B cell (primary cell): ENCODE measurements around the gene CHST11. TPM values are rescaled to one million over a fixed set of nuclear protein-coding genes. Genes with fewer than 3 reads are reported as not detected.

Experiments
- ATAC-seq: fragments of 200-7000 bp; cut with Tn5 transposase; one replicate; pipeline ENCODE4 v1.10.0; 2021; ENCODE audit warnings: low read depth, mild to moderate bottlenecking, moderate number of reproducible peaks, moderate library complexity
- CTCF ChIA-PET: fragments of 350-600 bp; sonication (Branson Sonifier 250); formaldehyde crosslinking; loops from one replicate; lab custom pipeline; 2021; ENCODE audit warnings: antibody characterized with exemption, inconsistent platforms; lab: Charles Lee
- POLR2A ChIA-PET: fragments of 350-600 bp; sonication (Branson Sonifier 250); formaldehyde crosslinking; loops from one replicate; lab custom pipeline; 2021; ENCODE audit warnings: antibody characterized with exemption; lab: Charles Lee
- DNase-seq: peaks from one replicate; pipeline ENCODE4 v3.0.0; 2013
- H2AFZ ChIP-seq: 2 replicates; pipeline ENCODE4 v1.6.1; 2012; ENCODE audit warnings: mild to moderate bottlenecking, low read depth, low read length; ENCODE audit not compliant: insufficient read depth, poor library complexity, severe bottlenecking
- H3K27ac ChIP-seq, 2 donors: 1 replicate in 1 of 2; 2 replicates in 1 of 2; pipeline ENCODE4 v1.5.1; 2012 to 2013; ENCODE audit warnings: low read length in 2 of 2, mild to moderate bottlenecking in 2 of 2, moderate library complexity in 1 of 2
- H3K27me3 ChIP-seq, 4 experiments: fragments of 200-600 bp in 1 of 4; sonication (generic) in 1 of 4; replicated peaks in 1 of 4; 1 replicate in 2 of 4; 2 replicates in 2 of 4; pipeline versions ENCODE4 v1.6.1 to v1.7.0; 2013 to 2016; ENCODE audit warnings: low read length in 3 of 4, mild to moderate bottlenecking in 2 of 4, mixed read lengths in 1 of 4, moderate library complexity in 1 of 4; ENCODE audit not compliant: insufficient read depth in 4 of 4, control insufficient read depth in 3 of 4; ENCODE audit errors: control extremely low read depth in 1 of 4
- H3K36me3 ChIP-seq, 2 experiments: replicated peaks in 1 of 2; 1 replicate in 1 of 2; 2 replicates in 1 of 2; pipeline versions ENCODE4 v1.6.1 to v1.7.1; 2013; ENCODE audit warnings: low read length in 1 of 2; ENCODE audit not compliant: insufficient read depth in 2 of 2, control insufficient read depth in 1 of 2; ENCODE audit errors: control extremely low read depth in 1 of 2, extremely low read depth in 1 of 2
- H3K4me1 ChIP-seq, 2 donors: fragments of 200-600 bp in 1 of 2; sonication (generic) in 1 of 2; 1 replicate in 1 of 2; 2 replicates in 1 of 2; pipeline versions ENCODE4 v1.5.1 to v1.6.1; 2013 to 2017; ENCODE audit warnings: low read length in 2 of 2; ENCODE audit not compliant: control insufficient read depth in 2 of 2, insufficient read depth in 2 of 2
- H3K4me2 ChIP-seq: replicated peaks from 2 replicates; pipeline ENCODE3; 2012; ENCODE audit warnings: mild to moderate bottlenecking, low read depth, low read length; ENCODE audit not compliant: poor library complexity, severe bottlenecking
- H3K4me3 ChIP-seq, 5 experiments: fragments of 200-600 bp in 1 of 5; sonication (generic) in 1 of 5; 1 replicate in 3 of 5; 2 replicates in 2 of 5; pipeline versions ENCODE4 v1.5.1 to v1.7.0; 2011 to 2016; ENCODE audit warnings: low read length in 4 of 5, mild to moderate bottlenecking in 4 of 5, low read depth in 2 of 5, control low read depth in 1 of 5, moderate library complexity in 1 of 5; ENCODE audit not compliant: insufficient read depth in 1 of 5; ENCODE audit errors: control extremely low read depth in 1 of 5, extremely low read depth in 1 of 5
- H3K79me2 ChIP-seq: fragments of 200-600 bp; sonication (generic); one replicate; pipeline ENCODE4 v1.6.0; 2016; ENCODE audit warnings: low read length; ENCODE audit not compliant: control insufficient read depth, insufficient read depth
- H3K9ac ChIP-seq: fragments of 200-600 bp; sonication (generic); 2 replicates; pipeline ENCODE4 v1.6.1; 2017; ENCODE audit warnings: mild to moderate bottlenecking, low read length, moderate library complexity
- H3K9me3 ChIP-seq, 3 donors: one replicate each; pipeline versions ENCODE4 v1.6.1 to v1.7.1; 2013; ENCODE audit warnings: low read length in 2 of 3; ENCODE audit not compliant: control insufficient read depth in 2 of 3, insufficient read depth in 1 of 3; ENCODE audit errors: control extremely low read depth in 1 of 3
- H4K20me1 ChIP-seq: 2 replicates; pipeline ENCODE4 v1.6.0; 2012; ENCODE audit warnings: mild to moderate bottlenecking, low read length; ENCODE audit not compliant: insufficient read depth, control insufficient read depth, poor library complexity, severe bottlenecking
- H3K27ac Mint-ChIP-seq: one replicate; pipeline ENCODE4 v1.8.0; 2021; ENCODE audit warnings: mixed read lengths
- H3K27me3 Mint-ChIP-seq: one replicate; pipeline ENCODE4 v1.8.0; 2021; ENCODE audit warnings: mixed read lengths
- H3K4me1 Mint-ChIP-seq: one replicate; pipeline ENCODE4 v1.8.0; 2021; ENCODE audit warnings: mixed read lengths
- H3K4me3 Mint-ChIP-seq: one replicate; pipeline ENCODE4 v1.8.0; 2021; ENCODE audit warnings: mixed read lengths
- H3K9me3 Mint-ChIP-seq: one replicate; pipeline ENCODE4 v1.8.0; 2022; ENCODE audit warnings: mixed read lengths; ENCODE audit not compliant: insufficient read depth
- EZH2 ChIP-seq: IDR thresholded peaks from 2 replicates; pipeline ENCODE4 v1.6.1; 2012; ENCODE audit warnings: borderline replicate concordance, low read depth, mild to moderate bottlenecking, moderate library complexity, low read length; ENCODE audit not compliant: insufficient read depth, poor library complexity, severe bottlenecking
- WGBS: methylation state at CpG from one replicate; pipeline ENCODE4 v1.1.5; 2013; ENCODE audit warnings: missing lambda C conversion rate; ENCODE audit not compliant: insufficient coverage; 5-methylcytosine and 5-hydroxymethylcytosine counted together
- intact Hi-C: fragments of 100-400 bp; cut with micrococcal nuclease; formaldehyde crosslinking; loops from one replicate; pipeline ENCODE4 v1.10.0; 2022
- polyA plus RNA-seq: library from polyadenylated mRNA; depleted of rRNA; stranded (reverse); fragments of >200 nt; gene quantifications from 2 replicates; pipeline ENCODE4 v1.2.3, GENCODE V29; 2012
- total RNA-seq, 2 donors: library from RNA; stranded (reverse); fragments of 120-200 nt in 1 of 2; gene quantifications; 1 replicate in 1 of 2; 2 replicates in 1 of 2; pipeline versions ENCODE4 v1.2.3 to v1.2.4, GENCODE V29; 2013 to 2022
- TF ChIP-seq, protein P1 (sequence below): fragments of 200-600 bp; IDR thresholded peaks from one replicate; pipeline ENCODE4 v1.8.0; 2022; ENCODE audit warnings: antibody characterized with exemption, mild to moderate bottlenecking

The CHST11 gene
- total and polyA plus RNA-seq, 2 donors (not counting 1 experiment from before 2014, with no cell fraction given): 46.3 to 152 TPM

DNA sequence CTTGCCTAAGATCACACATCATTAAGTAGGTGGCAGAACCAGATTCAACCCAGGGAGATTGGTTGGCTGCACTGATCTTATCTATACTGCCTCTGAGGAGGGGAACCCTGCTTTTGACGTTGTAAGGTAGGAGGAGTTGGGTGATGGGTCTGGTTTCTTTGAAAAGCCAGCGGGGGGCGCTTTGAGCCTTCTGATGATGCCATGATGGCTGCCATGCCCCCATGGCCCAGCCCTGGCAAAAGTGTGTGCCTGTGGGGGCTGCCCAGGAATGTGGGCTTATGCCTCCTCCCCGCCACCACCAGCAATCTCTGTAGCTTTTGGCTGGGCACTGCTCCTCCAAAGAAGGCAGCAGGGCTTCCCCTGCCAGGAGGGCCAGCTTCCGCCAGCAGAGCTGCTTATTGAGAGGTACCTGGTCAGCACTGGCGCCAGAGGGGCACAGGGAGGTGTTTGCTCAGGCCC, 277.0 kb downstream of the CHST11 start:
- 85% methylated on average over 4 of the region's 6 CpGs for WGBS
- H3K27ac Mint-ChIP-seq: no peak overlapping the region

DNA sequence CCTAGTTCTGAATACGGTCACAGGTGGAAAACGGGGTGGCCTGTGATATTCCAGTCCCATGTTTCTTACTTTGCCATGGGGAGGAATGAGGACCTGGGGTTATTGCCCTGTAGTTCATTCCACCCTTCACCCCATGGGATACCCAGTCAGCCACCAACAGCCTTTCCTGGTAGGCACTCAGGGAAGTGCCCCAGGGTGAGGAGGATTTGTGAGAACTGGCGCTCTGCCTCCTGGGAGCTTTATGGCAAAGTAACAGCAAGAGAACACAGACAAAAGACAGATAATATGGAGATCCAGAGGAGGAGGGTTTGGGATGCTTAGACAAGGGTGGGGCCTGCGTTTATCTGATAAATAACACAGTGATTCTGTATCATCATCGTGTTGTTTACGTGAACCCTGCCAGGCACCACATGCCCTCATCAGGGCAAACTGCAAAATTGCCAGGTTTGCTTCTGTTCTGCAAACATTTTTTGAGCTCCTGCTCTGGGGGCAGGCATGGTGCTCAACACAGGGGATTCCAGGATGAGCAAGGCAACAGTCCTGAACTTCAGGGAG, 277.9 kb downstream of the CHST11 start:
- H3K4me1 ChIP-seq: peaks cover 31 to 45% of the 10 kb centered on the region in 2 donors
- CTCF ChIA-PET: interaction anchor here (1.1 kb wide), 1 partner anchor 353 kb away, joined by 4 read pairs; no protein-coding TSS in a partner anchor
- POLR2A ChIA-PET: no interaction called here

More for the DNA sequence above, 277.0 kb downstream of the CHST11 start:
- Histone ChIP-seq H3K36me3 (peaks cover 0 to 11% of the 10 kb centered on the region in 2 experiments), H3K4me3 (no peak overlapping the region), H3K27ac (no peak overlapping the region), H4K20me1 (peaks cover 27% of the 10 kb centered on the region), H2AFZ (no peak overlapping the region), H3K9me3 (no peaks in the 10 kb centered on the region), H3K79me2 (peaks cover 66% of the 10 kb centered on the region), H3K9ac (no peak overlapping the region), H3K27me3 (no peaks in the 10 kb centered on the region), H3K4me2 (no peak overlapping the region), H3K4me1 (peaks cover 23 to 37% of the 10 kb centered on the region in 2 donors)
- intact Hi-C loops: no loop called here
- ChIA-PET POLR2A (no interaction called here), CTCF (interaction anchor here (1.1 kb wide), 1 partner anchor 352 kb away, joined by 4 read pairs; no protein-coding TSS in a partner anchor)
- TF ChIP-seq EZH2: no peak
- TF ChIP-seq, protein P1, sequence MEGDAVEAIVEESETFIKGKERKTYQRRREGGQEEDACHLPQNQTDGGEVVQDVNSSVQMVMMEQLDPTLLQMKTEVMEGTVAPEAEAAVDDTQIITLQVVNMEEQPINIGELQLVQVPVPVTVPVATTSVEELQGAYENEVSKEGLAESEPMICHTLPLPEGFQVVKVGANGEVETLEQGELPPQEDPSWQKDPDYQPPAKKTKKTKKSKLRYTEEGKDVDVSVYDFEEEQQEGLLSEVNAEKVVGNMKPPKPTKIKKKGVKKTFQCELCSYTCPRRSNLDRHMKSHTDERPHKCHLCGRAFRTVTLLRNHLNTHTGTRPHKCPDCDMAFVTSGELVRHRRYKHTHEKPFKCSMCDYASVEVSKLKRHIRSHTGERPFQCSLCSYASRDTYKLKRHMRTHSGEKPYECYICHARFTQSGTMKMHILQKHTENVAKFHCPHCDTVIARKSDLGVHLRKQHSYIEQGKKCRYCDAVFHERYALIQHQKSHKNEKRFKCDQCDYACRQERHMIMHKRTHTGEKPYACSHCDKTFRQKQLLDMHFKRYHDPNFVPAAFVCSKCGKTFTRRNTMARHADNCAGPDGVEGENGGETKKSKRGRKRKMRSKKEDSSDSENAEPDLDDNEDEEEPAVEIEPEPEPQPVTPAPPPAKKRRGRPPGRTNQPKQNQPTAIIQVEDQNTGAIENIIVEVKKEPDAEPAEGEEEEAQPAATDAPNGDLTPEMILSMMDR: peak; percentile 12
- Mint-ChIP-seq H3K4me3 (no peak overlapping the region), H3K9me3 (no peaks in the 10 kb centered on the region), H3K4me1 (peaks cover 51% of the 10 kb centered on the region), H3K27me3 (no peaks in the 10 kb centered on the region)
- DNase-seq (peak; percentile 43), ATAC-seq (peak; percentile 49)

More for the DNA sequence above, 277.9 kb downstream of the CHST11 start:
- H3K27me3 ChIP-seq: no peaks in the 10 kb centered on the region
- TF ChIP-seq, protein P1: no peak
- TF ChIP-seq EZH2: no peak
- no peaks in the 10 kb centered on the region for H3K9me3 ChIP-seq
- ATAC-seq (no peak), DNase-seq (no peak)
- no peak overlapping the region for H3K4me3 ChIP-seq
- H3K36me3 ChIP-seq: peaks cover 0 to 7% of the 10 kb centered on the region in 2 experiments
- H3K79me2 ChIP-seq: peaks cover 58% of the 10 kb centered on the region
- WGBS: 95% methylated on average over 5 of the region's 6 CpGs
- no peaks in the 10 kb centered on the region for H3K9me3 Mint-ChIP-seq
- H3K9ac ChIP-seq: no peak overlapping the region
- H3K4me2 ChIP-seq: no peak overlapping the region
- peaks cover 56% of the 10 kb centered on the region for H3K4me1 Mint-ChIP-seq
- peak overlapping the region; percentile 71 for H3K27ac Mint-ChIP-seq
- H2AFZ ChIP-seq: no peak overlapping the region
- no peak overlapping the region for H3K27ac ChIP-seq
- H3K4me3 Mint-ChIP-seq: no peak overlapping the region
- peaks cover 27% of the 10 kb centered on the region for H4K20me1 ChIP-seq
- no peaks in the 10 kb centered on the region for H3K27me3 Mint-ChIP-seq
- intact Hi-C loops: no loop called here
